H9 (cell line): ENCODE results near the gene MAPK8. TPM values are rescaled to one million over a fixed set of nuclear protein-coding genes. Genes with fewer than 3 reads are reported as not detected.

Experiments used
- DNase-seq: peaks from one replicate; pipeline ENCODE4 v3.0.0-alpha.2; 2017
- H2AFZ ChIP-seq: one replicate; pipeline ENCODE4 v1.6.1; 2013; ENCODE audit warnings: mild to moderate bottlenecking, low read length, control low read depth, moderate library complexity
- H2AK5ac ChIP-seq: 2 replicates; pipeline ENCODE4 v1.6.1; 2013; ENCODE audit warnings: low read length, control low read depth, mixed read lengths; ENCODE audit not compliant: insufficient read length
- H2BK120ac ChIP-seq: one replicate; pipeline ENCODE4 v1.6.1; 2013; ENCODE audit warnings: low read depth, mild to moderate bottlenecking, low read length, control low read depth, inconsistent platforms; ENCODE audit not compliant: poor library complexity, severe bottlenecking
- H2BK12ac ChIP-seq: 2 replicates; pipeline ENCODE4 v1.6.1; 2013; ENCODE audit warnings: low read length, control low read depth, mixed read lengths, low read depth; ENCODE audit not compliant: insufficient read length
- H2BK15ac ChIP-seq: 2 replicates; pipeline ENCODE4 v1.6.1; 2013; ENCODE audit warnings: low read depth, low read length, control low read depth
- H2BK20ac ChIP-seq: one replicate; pipeline ENCODE4 v1.6.1; 2013; ENCODE audit warnings: low read depth, mild to moderate bottlenecking, low read length, control low read depth, inconsistent platforms; ENCODE audit not compliant: poor library complexity, severe bottlenecking
- H2BK5ac ChIP-seq: 2 replicates; pipeline ENCODE4 v1.6.1; 2013; ENCODE audit warnings: low read length, control low read depth, mixed read lengths; ENCODE audit not compliant: insufficient read length
- H3K14ac ChIP-seq: 2 replicates; pipeline ENCODE4 v1.6.1; 2013; ENCODE audit warnings: low read length, control low read depth; ENCODE audit not compliant: insufficient read depth
- H3K18ac ChIP-seq: 2 replicates; pipeline ENCODE4 v1.6.1; 2013; ENCODE audit warnings: low read depth, mild to moderate bottlenecking, mixed read lengths, low read length, control low read depth; ENCODE audit not compliant: insufficient read length
- H3K23ac ChIP-seq: 2 replicates; pipeline ENCODE4 v1.6.1; 2013; ENCODE audit warnings: low read length, control low read depth, mixed read lengths, low read depth; ENCODE audit not compliant: insufficient read length
- H3K23me2 ChIP-seq: 2 replicates; pipeline ENCODE4 v1.6.1; 2013; ENCODE audit warnings: low read depth, mild to moderate bottlenecking, mixed read lengths, low read length, control low read depth; ENCODE audit not compliant: insufficient read length, poor library complexity, severe bottlenecking
- H3K27ac ChIP-seq: 2 replicates; pipeline ENCODE4 v1.5.1; 2013; ENCODE audit warnings: low read length, control low read depth, mixed read lengths, low read depth; ENCODE audit not compliant: insufficient read length
- H3K27me3 ChIP-seq: 2 replicates; pipeline ENCODE4 v1.6.1; 2013; ENCODE audit warnings: low read length, control low read depth, inconsistent platforms; ENCODE audit not compliant: insufficient read depth
- H3K4ac ChIP-seq: 2 replicates; pipeline ENCODE4 v1.6.1; 2013; ENCODE audit warnings: low read depth, mild to moderate bottlenecking, control low read depth, inconsistent platforms, low read length, moderate library complexity
- H3K4me1 ChIP-seq: 2 replicates; pipeline ENCODE4 v1.6.1; 2013; ENCODE audit warnings: low read length, control low read depth, inconsistent platforms; ENCODE audit not compliant: insufficient read depth
- H3K4me2 ChIP-seq: 2 replicates; pipeline ENCODE4 v1.6.1; 2013; ENCODE audit warnings: low read length, control low read depth, mixed read lengths; ENCODE audit not compliant: insufficient read length, insufficient read depth
- H3K56ac ChIP-seq: 2 replicates; pipeline ENCODE4 v1.6.1; 2013; ENCODE audit warnings: low read depth, mild to moderate bottlenecking, mixed read lengths, low read length, control low read depth; ENCODE audit not compliant: insufficient read length
- H3K79me1 ChIP-seq: 2 replicates; pipeline ENCODE4 v1.6.1; 2013; ENCODE audit warnings: low read depth, mild to moderate bottlenecking, moderate library complexity, low read length, control low read depth, inconsistent platforms; ENCODE audit not compliant: insufficient read depth, poor library complexity, severe bottlenecking
- H3K79me2 ChIP-seq: 2 replicates; pipeline ENCODE4 v1.6.1; 2013; ENCODE audit warnings: low read length, control low read depth, inconsistent platforms; ENCODE audit not compliant: insufficient read depth
- H3K9ac ChIP-seq: 2 replicates; pipeline ENCODE4 v1.6.1; 2013; ENCODE audit warnings: low read length, control low read depth, mixed read lengths; ENCODE audit not compliant: insufficient read length; ENCODE audit errors: extremely low read depth
- H3K9me3 ChIP-seq: one replicate; pipeline ENCODE4 v1.6.1; 2013; ENCODE audit warnings: low read depth, low read length, inconsistent platforms; ENCODE audit not compliant: control insufficient read depth
- H3T11ph ChIP-seq: one replicate; pipeline ENCODE4 v1.6.1; 2013; ENCODE audit warnings: mild to moderate bottlenecking, low read length, control low read depth, inconsistent platforms
- H4K20me1 ChIP-seq: one replicate; pipeline ENCODE4 v1.6.1; 2013; ENCODE audit not compliant: control insufficient read depth, insufficient read length, insufficient read depth
- H4K5ac ChIP-seq: 2 replicates; pipeline ENCODE4 v1.6.1; 2013; ENCODE audit warnings: low read depth, mild to moderate bottlenecking, mixed read lengths, low read length, control low read depth; ENCODE audit not compliant: insufficient read length
- H4K8ac ChIP-seq: replicated peaks from 2 replicates; pipeline ENCODE4 v1.6.1; 2013; ENCODE audit warnings: low read length, control low read depth, mixed read lengths, low read depth; ENCODE audit not compliant: insufficient read length
- H4K91ac ChIP-seq: 2 replicates; pipeline ENCODE4 v1.6.1; 2013; ENCODE audit warnings: low read depth, mild to moderate bottlenecking, moderate library complexity, mixed read lengths, low read length, control low read depth; ENCODE audit not compliant: insufficient read length
- H3K27ac Mint-ChIP-seq, 3 experiments: 2 replicates in 2 of 3; 3 replicates in 1 of 3; pipeline ENCODE4 v1.8.0; 2020 to 2021; ENCODE audit warnings: mixed read lengths in 3 of 3, mild to moderate bottlenecking in 1 of 3, moderate library complexity in 1 of 3
- H3K27me3 Mint-ChIP-seq: 2 replicates; pipeline ENCODE4 v1.8.0; 2021; ENCODE audit warnings: low read depth, mild to moderate bottlenecking, moderate library complexity, mixed read lengths
- H3K36me3 Mint-ChIP-seq, 3 experiments: 2 replicates in 2 of 3; 3 replicates in 1 of 3; pipeline ENCODE4 v1.8.0; 2020 to 2021; ENCODE audit warnings: low read depth in 3 of 3, mixed read lengths in 3 of 3; ENCODE audit not compliant: insufficient read depth in 1 of 3
- H3K4me1 Mint-ChIP-seq, 2 experiments: 2 replicates each; pipeline ENCODE4 v1.8.0; 2020; ENCODE audit warnings: mixed read lengths in 2 of 2
- H3K4me3 Mint-ChIP-seq, 2 experiments: 2 replicates in 1 of 2; 3 replicates in 1 of 2; pipeline ENCODE4 v1.8.0; 2020 to 2021; ENCODE audit warnings: mild to moderate bottlenecking in 2 of 2, mixed read lengths in 2 of 2, moderate library complexity in 1 of 2
- H3K9me3 Mint-ChIP-seq, 2 experiments: 2 replicates in 1 of 2; 3 replicates in 1 of 2; pipeline ENCODE4 v1.8.0; 2020; ENCODE audit warnings: mild to moderate bottlenecking in 2 of 2, mixed read lengths in 2 of 2, moderate library complexity in 1 of 2
- total RNA-seq: library from RNA; stranded (reverse); gene quantifications from 2 replicates; pipeline ENCODE4 v1.2.1, GENCODE V29; 2021
- TF ChIP-seq, protein P1 (sequence below): fragments of 200-600 bp; sonication (generic); conservative IDR thresholded peaks from 3 replicates; pipeline ENCODE4 v1.8.0; 2021; ENCODE audit warnings: antibody characterized with exemption, mild to moderate bottlenecking

MAPK8 gene
- total RNA-seq, 1 experiment from 2014 or later = 52.0 TPM

DNA sequence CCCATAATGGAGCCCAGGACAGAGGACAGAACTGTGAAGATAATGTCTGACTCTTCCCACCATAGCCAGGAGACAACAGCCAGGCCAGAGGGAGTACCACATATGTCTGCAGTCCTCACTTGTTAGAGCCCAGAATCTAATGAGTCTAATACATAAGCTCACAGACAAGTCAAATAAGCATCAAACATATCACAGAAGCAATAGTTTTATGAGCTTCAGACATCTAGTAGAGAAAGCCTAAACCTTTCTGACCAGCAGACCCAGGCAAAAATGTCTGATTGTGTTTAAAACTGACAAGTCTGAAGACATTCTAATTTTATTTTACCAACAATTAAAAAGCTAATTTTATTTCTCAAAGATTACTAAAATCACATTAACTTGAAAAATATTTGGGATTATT is 75.5 kb downstream of the MAPK8 start:
- Histone ChIP-seq H3K18ac (no peak overlapping the region), H2BK12ac (no peak overlapping the region), H2BK15ac (no peak overlapping the region), H4K8ac (no peak overlapping the region), H3K4me2 (no peak overlapping the region), H3T11ph (no peak overlapping the region), H3K9ac (no peak overlapping the region), H2AK5ac (no peak overlapping the region), H3K79me2 (peaks cover 2% of the 10 kb centered on the region), H3K4me1 (peaks cover 2% of the 10 kb centered on the region; the same call in 1 of the 2 replicates), H3K56ac (no peak overlapping the region), H3K14ac (no peak overlapping the region), H3K23me2 (no peaks in the 10 kb centered on the region), H3K9me3 (no peaks in the 10 kb centered on the region), H3K4ac (no peak overlapping the region), H4K91ac (no peak overlapping the region), H2BK120ac (no peak overlapping the region), H4K20me1 (no peaks in the 10 kb centered on the region), H4K5ac (no peak overlapping the region), H3K23ac (no peak overlapping the region), H3K27me3 (no peaks in the 10 kb centered on the region), H2BK20ac (no peak overlapping the region), H3K27ac (no peak overlapping the region), H2BK5ac (no peak overlapping the region), H2AFZ (no peak overlapping the region), H3K79me1 (no peaks in the 10 kb centered on the region)
- H3K27me3 Mint-ChIP-seq = no peaks in the 10 kb centered on the region
- H3K4me3 Mint-ChIP-seq = no peak overlapping the region
- H3K27ac Mint-ChIP-seq = no peak overlapping the region
- peaks cover 5 to 9% (median 9%) of the 10 kb centered on the region in 3 experiments; a peak in 5 of 7 replicates for H3K36me3 Mint-ChIP-seq
- no peak for DNase-seq
- H3K4me1 Mint-ChIP-seq = peaks cover 22% of the 10 kb centered on the region in 2 experiments
- H3K9me3 Mint-ChIP-seq = peaks cover 2 to 9% of the 10 kb centered on the region in 2 experiments; a peak in 4 of 5 replicates
- TF ChIP-seq, protein P1, sequence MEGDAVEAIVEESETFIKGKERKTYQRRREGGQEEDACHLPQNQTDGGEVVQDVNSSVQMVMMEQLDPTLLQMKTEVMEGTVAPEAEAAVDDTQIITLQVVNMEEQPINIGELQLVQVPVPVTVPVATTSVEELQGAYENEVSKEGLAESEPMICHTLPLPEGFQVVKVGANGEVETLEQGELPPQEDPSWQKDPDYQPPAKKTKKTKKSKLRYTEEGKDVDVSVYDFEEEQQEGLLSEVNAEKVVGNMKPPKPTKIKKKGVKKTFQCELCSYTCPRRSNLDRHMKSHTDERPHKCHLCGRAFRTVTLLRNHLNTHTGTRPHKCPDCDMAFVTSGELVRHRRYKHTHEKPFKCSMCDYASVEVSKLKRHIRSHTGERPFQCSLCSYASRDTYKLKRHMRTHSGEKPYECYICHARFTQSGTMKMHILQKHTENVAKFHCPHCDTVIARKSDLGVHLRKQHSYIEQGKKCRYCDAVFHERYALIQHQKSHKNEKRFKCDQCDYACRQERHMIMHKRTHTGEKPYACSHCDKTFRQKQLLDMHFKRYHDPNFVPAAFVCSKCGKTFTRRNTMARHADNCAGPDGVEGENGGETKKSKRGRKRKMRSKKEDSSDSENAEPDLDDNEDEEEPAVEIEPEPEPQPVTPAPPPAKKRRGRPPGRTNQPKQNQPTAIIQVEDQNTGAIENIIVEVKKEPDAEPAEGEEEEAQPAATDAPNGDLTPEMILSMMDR = no peak
